ENCODE results near the gene EPHA2.

The EPHA2 gene

GRCh38 chr1:16133007-16133961 is 22.6 kb downstream of the EPHA2 start:
- DNase-seq = no peak

DNA sequence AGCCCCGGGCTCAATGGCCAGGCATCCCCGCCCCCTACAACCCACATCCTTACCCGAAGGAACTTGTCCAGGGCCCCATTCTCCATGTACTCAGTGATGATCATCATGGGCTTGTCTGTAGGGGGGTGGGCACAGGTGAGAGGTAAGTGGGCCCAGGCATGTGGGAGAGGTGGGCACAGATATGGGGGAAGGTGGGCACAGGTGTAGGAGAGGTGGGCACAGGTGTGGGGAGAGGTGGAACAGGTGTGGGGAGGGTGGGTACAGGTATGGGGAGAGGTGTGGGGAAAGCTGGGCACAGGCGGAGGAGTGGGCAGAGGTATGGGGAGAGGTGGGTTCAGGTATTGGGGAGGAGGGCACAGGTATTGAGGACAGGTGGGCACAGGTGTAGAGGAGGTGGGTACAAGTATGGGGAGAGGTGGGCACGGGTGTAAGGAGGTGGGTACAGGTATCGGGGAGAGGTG is 23.5 kb downstream of the EPHA2 start:
- DNase-seq = no peak

DNA sequence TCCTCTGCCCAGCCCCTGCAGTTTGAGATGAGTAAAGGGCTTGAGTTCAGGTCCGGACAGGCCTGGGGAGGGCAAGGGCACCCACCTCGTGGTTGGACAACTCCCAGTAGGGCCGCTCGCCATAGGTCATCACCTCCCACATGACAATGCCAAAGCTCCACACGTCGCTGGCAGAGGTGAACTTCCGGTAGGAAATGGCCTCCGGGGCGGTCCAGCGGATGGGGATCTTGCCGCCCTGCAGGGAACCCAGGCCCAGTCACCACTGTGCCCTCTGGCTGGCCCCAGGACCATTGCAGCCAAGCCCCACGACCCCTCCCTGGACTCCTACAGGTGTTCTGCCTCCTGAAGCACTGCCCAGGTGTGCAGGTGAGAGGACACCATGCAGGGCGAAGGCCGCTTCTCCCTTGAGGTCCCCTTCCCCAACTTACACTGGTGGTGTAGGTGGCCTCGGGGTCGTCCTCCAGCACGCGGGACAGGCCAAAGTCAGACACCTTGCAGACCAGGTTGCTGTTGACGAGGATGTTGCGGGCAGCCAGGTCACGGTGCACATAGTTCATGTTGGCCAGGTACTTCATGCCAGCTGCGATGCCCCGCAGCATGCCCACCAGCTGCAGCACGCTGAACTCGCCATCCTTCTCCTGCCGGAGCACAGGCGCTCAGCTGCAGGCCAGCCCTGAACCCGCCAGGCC is 24.1 kb downstream of the EPHA2 start:
- no peak for DNase-seq

- DNase-seq = no peak
Measured at GRCh38 chr1:16130827-16131226, 25.0 kb downstream of the EPHA2 start.

GRCh38 chr1:16129921-16130543 is 25.8 kb downstream of the EPHA2 start:
- no peak for DNase-seq

DNA sequence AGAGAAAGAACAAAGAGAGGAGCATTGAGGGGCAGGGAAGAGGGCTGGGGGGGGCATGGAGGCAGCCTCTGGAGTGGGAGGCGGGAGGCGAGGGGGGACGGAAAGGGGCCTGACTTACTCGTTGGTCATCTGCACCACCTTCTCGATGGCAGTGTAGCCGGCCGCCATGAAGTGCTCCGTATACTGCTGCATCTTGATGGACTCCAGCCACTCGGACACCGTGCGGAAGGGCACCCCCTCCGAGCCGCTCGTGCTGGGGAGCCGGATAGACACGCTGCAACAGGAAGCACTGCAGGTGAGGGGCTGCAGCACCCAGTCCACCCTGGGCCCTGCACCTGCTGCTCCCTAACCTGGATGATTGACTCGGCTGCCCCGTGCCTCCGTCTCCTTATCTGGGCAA is 26.6 kb downstream of the EPHA2 start:
- DNase-seq = no peak

DNA sequence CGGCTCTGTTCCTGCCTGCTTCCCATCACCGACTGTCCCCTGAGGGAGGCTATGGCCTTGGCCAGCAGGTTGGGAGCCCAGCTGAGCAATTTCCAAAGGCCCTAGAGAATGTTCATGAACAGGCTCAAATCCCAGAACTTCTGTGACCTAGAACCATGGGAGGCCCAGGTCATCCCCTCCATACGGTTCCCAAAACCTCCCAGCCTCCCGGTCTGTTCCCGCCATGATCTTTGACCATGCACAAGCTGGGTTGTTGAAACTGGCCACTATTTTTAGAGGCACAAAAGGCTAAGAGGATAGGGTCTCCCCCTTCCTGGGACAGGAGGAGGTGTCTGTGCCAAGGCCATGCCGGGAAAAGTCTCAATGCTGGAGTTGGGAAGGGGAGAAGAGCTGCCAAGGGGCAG is 27.5 kb downstream of the EPHA2 start:
- DNase-seq = no peak

DNA sequence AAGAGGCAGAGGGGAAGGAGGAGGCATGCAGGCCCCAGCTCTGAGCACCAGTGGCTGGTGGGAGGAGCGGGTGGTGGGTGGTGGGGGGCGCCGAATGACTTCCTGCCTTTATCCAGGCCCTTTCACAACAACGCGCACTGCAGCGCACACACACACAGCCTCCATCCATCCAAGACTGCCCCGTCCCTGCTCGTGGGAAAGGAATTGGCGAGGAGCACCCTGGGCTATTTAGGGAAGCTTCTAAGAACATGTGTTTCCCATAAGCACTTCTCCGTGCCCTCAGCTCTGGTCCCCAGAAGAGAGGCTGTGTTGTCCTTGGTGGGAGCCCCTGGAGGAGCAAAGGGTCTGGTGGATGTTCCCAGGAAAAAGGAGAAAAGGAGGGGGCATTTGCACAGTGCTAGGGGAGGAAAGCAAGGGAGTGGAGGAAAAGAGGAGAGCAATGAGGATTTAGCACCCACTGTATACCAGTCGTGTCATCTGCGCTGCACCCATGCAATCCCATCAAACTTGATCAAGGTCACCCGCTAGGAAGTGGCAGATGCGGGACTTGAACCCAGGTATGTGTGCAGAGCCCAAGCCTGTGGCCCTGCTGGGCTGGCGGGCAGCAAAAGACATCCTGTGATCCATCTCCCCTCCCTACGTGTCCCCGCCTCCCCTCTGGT is 28.1 kb downstream of the EPHA2 start:
- DNase-seq = no peak

GRCh38 chr1:16126743-16127515 is 28.9 kb downstream of the EPHA2 start:
- DNase-seq = no peak

- no peak for DNase-seq
Measured at GRCh38 chr1:16126160-16126559, 29.7 kb downstream of the EPHA2 start.

- DNase-seq = no peak
Measured at GRCh38 chr1:16125483-16125882, 30.4 kb downstream of the EPHA2 start.

DNA sequence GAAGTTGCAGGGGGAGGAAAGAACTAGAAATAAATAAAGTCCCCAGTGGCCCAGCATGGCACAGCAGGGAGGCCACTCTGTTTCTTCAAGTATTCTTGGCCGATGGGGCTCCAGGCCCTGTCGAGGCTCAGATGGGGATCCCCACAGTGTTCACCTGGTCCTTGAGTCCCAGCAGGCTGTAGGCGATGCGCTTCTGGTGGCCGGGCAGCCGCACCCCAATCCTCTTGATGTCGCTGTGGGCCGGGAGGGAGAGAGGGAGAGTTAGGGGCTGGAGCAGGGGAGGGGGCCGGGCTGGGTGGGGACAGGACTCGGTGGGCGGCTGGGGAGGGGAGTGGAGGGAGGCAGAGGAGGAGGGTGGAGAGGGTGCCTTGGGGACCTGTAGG is 30.8 kb downstream of the EPHA2 start:
- DNase-seq = no peak

DNA sequence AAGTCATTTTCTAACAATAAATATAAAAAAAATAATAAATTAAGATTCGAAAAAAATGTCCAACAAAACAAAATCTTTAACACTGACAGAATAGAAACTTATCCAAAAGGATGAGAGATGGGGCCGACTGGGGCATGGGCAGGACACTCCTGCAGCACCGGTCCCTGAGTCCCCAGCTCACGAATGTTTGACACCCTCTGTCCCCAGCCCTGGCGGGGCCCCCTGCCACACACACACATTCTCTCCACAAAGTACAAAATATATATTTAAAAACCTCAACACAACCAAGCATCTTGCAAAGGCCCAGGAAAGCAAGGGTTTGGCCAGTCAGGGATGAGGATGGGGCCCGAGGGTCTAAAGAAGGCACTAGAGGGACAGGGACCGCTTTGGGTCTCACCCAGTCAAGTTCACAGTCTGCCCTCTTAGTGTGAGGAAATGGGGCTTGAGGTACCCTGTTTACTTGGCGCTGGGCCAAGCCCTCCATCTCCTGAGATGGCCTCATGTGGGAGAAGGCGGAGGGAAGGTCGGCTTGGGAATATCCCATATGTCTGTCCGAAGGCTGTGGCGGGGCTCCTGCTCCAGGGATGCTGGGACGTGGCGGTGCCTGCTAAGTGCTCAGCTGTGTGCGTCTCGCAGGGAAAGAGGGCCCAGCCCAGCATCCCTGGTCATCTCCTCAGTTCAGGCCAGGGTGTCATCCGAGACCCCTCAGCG is 31.3 kb downstream of the EPHA2 start:
- DNase-seq = no peak

DNA sequence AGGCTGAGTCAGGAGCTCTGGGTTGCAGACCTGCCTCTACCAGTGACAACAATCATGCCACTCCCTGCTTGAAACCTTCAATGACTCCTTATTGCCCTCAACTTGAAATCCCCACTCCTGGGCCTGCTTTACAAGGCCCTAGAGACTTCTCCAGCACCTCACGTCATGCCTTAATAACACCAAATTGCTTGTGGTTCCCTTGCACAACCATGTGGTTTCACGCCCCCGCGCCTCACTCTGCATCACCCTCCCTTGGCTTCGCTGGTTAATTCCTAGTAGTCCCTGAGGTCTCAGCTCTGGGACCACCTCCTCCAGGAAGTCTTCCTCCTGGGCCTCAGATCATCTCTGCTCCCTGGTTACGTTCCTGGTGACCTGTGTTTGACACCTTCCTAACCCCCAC is 33.0 kb downstream of the EPHA2 start:
- DNase-seq = peak; percentile 77 to 78

GRCh38 chr1:16122350-16122881 is 33.5 kb downstream of the EPHA2 start:
- DNase-seq = no peak

DNA sequence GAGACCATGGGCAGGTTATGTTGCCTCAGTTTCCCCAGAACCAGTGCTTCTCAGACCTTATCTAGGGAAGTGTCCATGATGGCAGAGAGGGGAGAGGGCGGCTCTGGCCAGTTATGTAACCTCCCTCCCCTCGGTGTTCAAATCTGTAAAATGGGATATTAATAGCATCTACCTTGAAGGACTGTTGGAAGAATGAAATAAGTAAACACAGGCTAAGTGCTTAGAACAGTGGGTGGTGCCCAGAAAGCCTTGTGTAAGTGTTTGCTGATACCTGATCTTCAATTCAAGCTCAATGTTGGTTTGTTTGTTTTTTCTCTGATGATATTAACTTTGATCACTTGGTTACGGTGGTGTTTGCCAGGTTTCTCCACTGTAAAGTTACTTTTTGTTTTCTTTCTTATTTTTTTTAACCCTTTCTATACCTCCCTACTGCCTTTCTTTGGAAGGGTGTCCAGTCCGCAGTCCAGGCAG is 34.9 kb downstream of the EPHA2 start:
- no peak for DNase-seq

- DNase-seq = no peak
Measured at GRCh38 chr1:16120407-16120806, 35.5 kb downstream of the EPHA2 start.

- no peak for DNase-seq
Measured at GRCh38 chr1:16119926-16120325, 35.9 kb downstream of the EPHA2 start.

- no peak for DNase-seq
Measured at GRCh38 chr1:16119504-16119903, 36.4 kb downstream of the EPHA2 start.

DNA sequence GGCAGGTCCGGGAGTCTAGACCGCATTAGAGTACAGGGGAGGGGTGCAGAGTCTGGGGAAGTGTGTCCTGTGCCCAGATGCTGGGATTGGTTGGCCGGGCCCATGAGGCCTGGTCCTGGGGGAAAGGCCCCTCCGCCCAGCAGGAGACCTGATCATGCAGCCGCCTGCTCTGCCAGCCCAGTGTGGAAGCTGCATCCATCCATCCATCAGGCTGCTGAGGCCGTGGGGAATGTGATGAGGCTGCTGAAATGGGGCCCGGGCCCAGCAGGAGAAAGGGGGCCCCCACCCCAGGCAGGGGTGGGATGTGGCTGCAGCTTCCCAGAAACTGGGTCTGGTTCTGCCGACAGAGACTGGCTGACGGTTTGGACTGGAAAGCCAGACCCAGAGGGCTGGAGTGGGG is 37.2 kb downstream of the EPHA2 start:
- no peak for DNase-seq

DNA sequence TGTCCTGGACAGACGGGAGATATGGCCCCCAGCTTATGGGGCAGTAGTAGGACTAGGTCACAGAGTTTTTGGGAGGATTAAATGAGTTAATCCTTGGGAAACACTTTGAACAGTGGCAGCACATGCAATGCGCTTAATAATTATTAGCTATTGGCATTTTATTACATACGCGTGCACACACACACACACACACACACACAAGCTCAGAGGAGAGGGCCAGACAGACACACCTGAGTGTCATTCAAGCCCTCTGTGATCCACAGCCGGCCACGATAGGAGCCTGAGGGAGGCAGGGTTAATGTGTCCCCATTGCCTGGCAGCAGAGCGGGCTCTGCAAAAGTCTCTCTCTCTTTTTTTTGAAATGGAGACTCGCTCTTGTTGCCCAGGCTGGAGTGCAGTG is 37.9 kb downstream of the EPHA2 start:
- no peak for DNase-seq

Data from activated T-cell treated with anti-CD3 and anti-CD28 coated beads, Interleukin-2, amount 50 U/mL, for 48 hours (primary cell).